GF-D8 (cell line): ENCODE results near the gene GINS2.

Experiments used
- DNase-seq: peaks from one replicate; lab custom pipeline; 2025; lab: John Stamatoyannopoulos, UW

Gene GINS2

DNA sequence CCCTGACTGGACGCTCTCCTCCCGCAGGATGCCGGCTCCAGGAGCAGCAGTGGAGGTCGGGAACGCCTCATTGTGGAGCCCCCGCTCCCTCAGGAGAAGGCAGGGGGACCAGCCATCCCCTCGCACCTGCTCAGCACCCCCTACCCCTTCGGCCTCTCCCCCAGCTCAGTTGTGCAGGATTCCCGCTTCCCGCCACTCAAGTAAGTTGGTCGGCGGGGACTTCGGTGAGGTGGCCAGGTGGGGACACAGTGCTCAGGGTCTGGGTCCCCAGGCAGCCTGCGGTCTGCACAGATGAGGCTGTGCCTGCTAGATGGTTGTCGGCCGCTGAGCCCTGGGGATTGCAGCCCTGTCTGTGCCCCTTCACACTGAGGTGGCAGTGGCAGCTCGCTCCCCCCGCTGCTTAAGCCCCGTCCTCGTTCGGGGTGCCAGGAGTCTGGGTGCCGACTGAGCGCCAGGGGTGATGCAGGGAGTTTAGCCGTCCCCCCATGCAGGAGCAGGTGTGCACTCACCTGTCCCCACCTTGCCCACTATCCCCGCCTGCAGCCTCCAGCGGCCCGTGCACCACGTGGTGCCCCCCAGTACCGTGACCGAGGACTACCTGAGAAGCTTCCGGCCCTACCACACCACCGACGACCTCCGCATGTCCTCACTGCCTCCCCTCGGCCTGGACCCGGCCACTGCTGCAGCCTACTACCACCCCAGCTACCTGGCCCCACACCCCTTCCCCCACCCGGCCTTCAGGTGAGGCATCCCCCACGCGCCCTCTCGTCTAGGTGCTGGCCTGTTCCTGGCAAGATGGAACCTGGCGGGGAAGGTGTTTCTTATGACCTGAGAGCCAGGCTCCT is 34.3 kb downstream of the GINS2 start:
- DNase-seq, result no peak

DNA sequence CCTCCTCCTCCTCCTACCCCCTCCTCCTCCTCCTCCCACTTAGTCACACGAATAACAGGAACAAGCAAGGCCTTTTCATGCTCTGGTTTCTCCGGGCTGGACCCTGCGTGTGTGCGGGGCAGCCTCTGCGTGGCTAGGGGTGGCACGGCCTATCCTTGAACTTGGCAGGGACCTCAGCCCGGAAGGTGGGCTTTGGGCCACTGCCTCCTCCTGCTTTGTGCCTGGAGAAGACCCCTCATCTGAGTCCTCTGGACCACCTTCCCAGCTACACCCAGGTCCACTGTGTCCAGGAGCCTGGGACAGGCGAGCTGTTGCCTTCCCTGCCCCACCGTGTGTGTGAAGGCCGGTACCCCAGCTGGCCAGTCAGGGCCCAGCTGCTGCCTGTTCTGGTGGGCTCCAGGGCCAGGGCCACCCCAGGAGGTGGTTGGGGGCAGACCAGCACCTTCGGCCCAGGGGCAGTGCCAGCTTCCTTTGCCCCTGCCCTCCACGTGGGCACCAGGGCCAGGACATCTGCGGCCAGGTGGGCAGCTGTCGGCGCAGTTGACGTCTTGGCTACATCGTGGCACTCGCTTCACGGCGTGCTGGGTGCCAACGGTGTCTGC is 35.4 kb downstream of the GINS2 start:
- no peak for DNase-seq

DNA sequence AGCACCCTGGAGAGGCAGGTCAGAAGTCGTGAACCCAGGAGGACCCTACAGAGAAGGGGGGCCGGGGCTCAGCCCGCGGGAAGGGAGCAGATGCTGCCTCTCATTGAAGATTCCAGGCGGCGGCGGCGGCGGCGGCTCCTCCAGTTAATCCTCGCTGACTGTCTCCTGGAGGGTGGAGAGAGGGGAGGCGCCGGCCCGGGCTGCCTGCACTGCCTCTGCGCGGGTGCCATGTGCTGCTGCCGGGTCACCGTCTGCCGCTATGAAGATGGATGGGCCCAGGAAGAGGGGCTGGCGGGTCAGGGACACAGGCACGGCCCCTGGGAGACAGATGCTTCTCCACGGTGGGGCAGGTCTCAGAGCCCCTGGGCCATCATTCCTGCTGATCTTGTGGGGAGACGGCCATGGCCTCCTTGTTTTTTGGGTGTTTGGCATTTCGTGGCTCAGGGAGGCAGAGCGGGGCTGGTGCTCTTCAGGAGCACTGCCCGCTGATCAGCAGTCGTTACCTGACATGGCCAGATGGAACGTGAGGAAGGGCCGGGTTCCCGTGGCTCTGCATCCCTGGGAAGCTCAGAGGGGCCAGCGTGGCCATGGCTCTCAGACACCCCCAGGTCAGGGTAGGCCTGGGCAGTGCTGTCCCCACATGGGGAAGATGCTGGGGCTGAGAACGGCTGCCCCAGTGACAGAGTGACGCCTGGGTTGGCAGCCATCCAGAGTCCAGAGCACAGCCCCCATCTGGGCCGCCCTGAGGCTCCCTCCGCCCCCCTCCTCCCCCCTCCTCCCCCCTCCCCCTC is 36.1 kb downstream of the GINS2 start:
- peak; percentile 9 for DNase-seq

DNA sequence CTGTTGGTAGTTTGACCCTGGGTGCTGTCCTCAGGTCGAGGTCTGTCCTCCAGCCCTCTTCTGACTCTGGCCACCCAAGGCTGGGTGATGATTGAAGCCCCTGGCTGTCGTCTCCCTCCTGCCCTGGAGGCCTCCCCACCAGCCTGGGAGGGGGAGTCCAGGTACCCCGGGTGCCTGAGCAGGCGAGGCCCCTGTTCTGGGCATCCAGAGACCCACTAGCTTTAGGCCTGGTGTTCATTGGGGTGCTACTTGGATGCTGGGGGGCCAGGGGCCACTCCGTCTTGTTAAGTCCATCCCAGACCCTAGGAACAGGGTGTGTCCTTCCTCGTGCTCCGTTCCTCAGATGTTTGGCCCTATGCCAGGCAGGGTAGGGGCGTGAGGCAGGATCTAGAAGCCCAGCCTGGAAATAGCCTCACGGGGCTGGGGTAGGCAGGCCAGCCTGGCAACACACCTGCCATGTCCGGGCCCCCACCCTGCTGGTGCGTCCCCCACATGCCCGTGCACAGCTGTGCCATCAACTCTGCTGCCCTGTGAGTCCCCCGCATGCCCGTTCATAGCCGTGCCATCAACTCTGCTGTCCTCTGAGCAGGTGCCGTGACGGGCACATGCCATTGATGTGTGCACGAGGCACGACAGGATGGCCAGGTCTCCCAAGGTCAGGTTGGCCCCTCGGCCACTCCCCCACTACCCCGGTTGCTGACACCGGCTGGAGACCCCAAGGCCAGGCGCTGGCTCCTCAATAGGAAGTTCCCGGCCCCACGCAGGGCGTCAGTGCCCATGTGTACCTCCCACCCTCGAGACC is 36.9 kb downstream of the GINS2 start:
- DNase-seq, result no peak

DNA sequence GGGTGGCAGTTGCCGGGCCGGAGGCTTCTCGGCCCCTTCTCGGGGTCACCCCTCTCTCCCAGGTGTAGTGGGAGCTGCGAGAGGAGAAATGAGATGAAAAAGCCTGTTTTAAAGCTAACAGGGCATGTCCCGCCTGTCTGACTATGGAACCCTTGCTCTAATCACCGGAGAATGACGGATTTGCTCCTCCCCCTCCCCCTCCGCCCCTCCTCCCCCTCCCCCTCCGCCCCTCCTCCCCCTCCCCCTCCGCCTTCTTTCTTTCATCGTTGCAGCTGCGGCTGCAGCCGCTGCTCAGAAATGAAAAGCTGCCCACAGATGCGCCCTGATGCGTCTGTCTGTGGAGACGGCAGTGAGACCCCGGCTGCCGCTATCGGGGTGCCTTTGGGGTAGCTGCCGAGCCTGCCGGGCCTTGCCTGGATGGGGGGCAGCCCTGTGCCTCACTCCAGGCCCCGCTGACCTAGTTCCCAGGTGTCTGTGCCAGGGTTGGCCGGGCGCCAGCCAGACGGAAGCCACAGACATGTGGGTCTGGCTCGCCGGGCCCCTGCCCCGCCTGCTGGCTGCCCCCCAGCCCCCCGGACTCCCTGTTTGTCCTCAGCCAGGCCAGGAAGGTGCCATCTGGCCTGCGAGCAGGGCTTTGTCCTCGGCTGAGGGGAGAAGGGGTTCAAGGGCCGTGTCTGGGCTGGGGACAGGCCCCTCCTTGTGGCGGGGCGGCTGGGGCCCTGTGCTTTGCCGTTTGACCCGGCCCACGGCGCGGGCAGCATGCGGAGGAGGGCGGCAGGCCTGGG is 37.7 kb downstream of the GINS2 start:
- DNase-seq, result no peak

DNA sequence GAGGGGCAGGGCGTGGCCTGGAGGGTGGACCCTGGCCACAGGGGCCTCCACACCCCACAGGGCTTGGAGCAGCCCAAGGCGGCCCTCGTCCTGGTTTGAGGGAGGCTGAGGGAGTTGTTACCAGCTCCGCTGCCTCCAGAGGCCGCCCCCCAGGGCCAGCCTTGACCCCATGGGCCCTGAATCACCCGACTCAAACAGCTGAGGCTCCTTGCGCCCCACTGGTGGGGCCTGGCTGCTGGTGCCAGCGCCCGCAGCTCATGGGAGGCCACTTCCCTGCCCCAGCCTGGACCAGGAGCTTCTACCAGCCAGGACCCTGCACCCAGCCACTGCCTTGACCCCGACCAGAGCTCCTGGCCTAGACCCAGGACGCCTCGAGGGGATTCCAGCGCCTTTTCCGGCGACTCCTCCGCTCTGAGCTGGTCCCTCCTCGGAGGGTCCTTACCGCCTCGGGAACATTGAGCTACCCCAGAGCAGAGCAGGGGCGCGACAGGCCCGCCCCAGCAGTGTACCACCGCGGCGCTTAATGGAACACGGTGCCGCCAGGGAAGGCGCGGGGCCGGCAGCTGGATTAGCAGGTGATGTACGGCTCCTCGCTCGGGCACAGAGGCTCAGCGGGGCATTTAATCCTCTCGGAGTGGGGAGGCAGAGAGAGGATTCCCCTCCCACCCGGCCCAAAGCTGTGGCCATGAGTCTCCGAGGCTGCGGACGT is 38.5 kb downstream of the GINS2 start:
- no peak for DNase-seq

DNA sequence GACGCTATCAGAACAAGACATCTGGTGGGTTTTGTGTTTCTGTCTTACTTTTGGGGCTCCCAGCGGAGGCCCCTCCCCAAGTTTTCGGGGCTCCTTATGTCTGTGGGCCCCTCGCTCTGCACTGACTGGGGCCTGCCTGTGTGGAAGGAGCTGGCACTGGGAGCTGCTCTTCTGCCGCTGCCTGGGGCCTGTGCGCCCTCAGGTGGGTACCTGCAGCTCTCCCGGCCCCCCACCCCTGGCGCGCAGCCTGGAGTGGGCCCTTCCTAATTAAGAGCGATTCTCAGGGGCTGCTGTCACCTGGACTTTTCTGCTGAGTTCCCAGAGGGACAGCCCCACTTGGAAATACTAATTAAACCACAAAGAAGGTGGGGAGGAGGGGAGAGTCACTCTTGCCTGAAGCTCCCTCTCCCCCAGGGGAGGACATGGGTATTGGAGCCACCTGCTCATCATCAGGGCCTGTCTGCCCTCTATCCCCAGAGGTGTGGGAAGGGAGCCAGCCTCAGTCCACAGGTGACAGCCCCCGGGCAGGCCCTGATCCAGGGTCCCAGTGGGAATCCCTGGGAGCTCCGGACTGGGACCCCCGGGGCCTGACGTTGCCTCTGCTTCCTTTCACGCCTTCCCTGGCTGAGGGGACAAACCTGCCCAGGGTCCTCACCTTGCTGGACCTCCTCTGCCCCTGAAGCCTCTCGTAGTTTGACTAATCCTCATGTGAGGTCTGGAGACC is 39.2 kb downstream of the GINS2 start:
- no peak for DNase-seq

DNA sequence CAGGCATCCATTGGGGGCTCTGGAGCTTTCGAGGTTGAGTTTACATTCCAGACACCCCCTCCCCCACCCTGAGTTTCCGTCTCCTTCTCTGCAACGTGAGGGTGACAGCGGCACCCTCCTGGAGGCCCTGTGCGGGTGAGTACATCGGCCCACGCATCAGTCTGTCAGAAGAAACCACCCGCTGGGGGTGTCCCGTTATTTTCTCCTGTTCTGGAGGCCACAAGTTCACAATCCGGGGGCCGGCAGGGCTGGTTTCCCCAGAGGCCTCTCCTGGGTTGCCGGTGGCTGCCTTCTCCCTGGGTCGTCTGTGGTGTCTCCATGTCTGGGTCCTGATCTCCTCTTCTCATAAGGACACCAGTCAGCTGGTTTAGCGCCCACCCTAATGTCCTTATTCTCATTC is 39.9 kb downstream of the GINS2 start:
- DNase-seq, result no peak

DNA sequence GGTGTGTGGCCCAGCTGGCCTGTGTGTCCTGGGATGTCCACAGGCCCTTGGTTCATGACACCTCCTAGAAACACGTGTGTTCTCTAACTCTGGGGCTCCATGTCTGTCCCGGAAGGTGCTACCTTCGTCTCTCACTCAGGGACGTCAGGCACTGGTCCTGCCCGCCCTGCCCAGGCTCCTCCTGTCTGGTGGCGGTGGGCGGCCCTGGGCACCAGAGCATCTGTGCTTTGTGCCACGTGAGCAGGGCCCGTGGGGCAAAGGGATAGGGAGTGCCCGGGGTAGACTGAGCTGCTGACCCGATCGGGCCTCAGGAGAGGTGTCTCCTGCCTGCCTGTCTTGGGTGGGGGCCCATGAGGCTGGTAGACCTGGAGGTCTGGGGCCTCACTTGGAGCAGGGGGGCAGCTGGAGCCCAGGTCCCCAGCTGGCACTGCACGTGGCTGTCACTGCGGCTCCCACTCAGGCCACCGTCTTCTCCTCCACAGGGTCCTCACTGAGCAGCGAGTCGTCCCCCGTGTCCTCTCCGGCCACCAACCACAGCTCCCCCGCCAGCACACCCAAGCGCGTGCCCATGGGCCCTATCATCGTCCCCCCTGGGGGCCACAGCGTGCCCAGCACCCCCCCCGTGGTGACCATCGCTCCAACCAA is 40.6 kb downstream of the GINS2 start:
- DNase-seq, result no peak

DNA sequence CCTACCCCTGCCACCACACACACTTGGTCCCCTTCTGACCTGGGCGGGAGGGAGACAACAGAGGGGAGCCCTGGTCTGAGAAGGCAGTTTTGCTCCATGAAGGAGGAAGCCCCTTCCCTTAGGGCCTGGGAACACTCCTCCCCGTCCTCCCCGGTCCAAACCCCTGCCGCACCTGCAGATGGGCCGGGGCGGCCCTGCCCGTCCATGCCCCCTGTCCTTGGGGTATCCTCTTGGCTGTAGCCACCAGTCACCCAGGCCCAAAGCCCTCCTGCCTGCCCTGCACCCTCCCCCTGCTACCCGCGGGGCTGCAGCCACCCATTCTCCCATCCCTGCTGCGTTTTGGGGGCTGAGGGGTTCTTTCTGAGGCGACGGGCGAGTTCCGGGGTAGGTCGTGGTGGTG is 41.8 kb downstream of the GINS2 start:
- no peak for DNase-seq

DNA sequence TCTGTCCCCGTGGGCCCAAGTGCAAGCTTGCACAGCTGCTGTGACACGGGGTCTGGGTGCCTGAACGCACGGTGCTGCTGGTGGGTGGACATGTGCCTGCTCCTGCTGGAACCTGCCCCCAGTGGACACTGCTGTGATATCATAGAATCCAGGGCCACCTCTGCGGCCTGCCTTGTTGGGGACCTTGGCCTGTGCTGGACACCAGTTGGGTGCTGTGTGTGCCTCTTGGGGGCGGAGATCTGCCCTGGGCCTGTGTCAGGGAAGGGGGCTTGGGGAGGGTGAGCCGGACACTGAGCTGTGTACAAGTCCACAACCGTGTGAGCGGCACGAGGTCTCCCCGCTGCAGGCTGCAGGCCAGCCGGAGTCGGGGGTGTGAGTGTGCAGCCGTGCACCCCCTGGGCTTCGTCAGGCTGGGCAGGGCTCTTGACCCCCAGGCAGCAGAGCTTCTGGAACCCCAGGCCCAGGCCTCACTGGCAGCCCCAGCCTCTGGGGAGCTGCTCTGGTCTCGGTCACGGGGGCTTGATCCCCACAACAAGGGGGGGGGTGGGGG is 42.3 kb downstream of the GINS2 start:
- DNase-seq, result no peak

DNA sequence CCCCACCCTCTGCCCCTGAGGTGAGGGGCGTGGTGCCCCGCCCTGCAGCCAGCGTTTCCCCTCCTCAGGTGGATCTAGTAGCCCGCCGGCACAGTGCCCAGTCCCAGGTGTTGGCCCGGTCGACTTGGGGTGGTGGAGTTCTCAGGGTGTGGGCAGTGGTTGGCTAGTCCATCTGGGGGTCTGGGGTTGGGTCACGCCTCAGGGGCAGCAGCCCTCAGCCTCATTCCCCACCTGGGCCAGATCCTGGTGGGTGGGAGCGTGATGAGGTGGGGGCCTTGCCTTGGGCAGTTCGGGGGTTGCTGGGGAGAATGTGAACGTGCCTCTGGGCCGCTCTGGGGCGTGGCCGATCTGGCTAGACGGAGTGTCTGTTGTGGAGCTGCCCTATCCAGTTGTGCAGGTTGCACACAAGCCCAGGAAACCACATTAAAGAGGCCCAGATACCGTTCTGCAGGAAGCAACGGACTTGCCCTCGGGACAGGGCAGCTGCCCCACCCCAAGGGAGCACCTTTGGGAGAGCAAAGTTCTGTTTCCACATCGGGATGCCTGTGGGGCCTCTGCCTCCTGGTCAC is 43.6 kb downstream of the GINS2 start:
- DNase-seq, result no peak

DNA sequence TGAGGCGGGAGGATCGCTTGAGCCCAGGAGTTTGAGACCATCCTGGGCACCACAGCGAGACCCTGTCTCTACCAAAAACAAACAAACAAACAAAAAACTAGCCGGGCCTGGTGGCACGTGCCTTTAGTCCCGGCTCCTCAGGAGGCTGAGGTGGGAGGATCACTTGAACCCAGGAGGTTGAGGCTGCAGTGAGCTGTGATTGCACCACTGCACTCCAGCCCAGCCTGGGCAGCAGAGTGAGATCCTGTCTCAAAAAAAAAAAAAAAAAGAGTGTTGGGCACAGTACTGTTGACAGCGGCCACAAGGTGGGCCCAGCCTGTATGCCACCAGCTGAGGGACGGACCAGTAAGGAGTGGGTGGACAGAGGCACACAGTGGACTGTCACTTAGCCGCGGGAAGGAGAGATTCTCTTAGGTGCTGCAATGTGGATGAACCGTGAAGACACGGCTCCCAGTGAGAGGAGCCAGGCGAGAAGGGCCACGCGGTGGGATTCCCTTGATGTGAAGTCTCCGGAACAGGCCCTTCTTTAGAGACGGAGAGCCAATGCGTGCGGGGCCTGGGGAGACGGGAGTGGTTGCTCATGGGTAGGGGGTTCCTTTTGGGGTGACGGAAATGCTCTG is 44.6 kb downstream of the GINS2 start:
- DNase-seq, result no peak

DNA sequence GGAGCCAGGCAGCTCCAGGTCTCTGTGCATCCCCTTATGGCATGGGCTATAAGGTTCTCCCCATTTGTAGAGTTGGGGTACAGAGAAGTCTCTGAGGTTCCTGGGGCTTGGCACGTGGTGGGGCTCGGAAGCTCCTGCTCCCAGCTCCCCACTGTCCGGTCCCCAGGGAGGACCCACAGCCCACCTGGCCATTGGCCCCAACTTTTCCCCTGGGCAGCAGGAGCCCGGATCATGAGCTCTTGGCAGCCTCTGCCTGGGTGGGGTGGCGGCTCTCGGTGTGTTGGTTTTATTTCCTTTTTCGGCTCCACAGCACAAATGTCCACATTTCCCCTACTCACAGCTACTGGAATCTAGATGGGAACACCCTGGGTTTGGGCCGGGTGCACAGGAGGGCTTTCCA is 45.1 kb downstream of the GINS2 start:
- DNase-seq, result no peak

DNA sequence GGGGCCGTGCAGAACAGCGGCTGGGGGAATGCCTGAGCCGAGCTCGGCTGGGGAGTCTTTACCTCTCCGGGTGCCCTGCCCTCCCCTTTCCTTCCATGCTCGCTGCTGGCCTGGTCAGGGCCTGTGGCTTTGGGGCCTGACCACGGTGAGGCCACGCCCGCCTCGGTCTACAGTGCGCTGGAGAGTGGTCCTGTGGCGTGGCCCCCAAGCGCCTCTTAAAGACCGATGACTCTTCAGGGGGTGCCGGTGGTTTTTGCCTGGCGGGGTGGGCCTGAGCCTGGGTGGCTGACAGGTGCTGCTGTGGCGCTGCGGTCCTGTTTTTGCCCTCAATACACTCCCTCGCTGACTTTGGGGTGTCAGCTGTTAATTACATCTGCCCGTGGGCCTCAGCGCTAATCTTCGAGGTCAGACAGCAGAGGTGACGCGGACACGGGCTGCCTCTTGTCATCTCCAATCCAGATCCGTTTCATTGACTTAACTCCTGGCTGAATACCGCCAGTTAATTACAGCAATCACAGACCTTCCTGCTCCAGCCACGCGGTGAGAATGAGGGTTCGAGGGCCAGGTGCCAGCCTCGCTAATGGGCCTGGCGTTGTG is 45.9 kb downstream of the GINS2 start:
- DNase-seq, result no peak

DNA sequence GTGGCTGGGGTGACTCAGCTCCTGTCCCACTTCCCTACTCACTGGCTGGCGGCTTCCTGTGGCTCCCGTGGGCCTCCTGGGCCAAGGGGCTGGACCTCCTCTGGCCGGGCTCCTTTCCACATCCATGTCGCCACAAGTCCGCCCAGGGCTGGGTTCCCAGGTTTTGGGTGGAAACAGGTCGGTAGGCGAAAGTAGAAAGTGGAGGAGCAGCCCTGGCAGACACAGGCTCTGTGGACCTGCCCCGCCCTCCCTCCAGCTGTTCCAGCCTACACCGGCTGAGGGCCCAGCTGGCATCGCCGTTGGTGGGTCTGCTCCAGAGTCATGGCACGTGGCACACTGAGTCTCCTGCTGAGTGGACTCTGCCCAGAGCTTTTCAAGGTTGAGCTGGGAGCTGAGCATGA is 47.0 kb downstream of the GINS2 start:
- no peak for DNase-seq

DNA sequence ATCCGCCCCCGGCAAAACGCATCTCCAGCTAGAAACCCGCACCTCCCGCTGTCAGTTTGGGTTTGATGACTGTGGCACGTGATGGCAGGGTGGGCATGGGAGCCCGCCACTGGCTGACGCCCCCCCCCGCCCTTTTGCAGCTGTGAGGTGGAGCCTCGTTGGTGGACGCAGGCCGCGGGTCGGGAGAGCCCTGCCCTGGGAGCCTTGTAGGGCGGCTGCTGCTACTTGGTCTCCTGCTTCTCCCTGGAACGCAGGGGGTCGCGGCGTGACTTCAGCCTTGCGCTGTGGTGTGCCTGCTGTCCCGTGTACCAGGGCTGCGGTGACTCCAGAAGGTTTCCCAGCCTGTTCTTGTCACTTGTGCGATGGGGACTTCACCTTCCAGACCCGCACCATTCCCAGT is 47.4 kb downstream of the GINS2 start:
- no peak for DNase-seq

DNA sequence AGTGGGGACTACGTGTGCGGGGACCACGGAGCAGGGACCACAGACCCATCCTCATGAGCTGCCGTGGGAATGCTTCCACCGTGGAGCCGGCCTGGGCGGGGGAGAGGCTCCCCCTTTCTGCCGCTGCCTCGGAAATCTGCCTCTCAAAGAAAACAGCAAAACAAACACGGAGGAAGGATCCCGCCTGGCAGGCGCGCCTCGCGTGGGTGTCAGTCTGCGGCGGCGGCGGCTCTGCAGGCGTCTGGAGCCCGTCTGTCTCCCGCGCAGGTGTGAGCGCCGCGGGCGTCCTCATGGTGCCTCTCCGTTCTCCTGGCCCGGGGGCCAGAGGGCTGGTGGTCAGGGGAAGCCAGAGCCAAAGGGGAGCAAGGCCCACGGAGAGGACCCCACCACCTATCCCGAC is 48.2 kb downstream of the GINS2 start:
- DNase-seq, result no peak
